GM12875 (cell line): ENCODE results near the gene CDK11A.
"Not testable (repeated sequence)": the region's sequence is repeated elsewhere in the genome, so short reads cannot be mapped to it uniquely, and the experiment has no call there.

Experiments used
- H3K4me3 ChIP-seq: one replicate; pipeline ENCODE4 v1.5.1; 2011; ENCODE audit warnings: low read depth, low read length, control low read depth
- TF ChIP-seq, protein P1 (sequence below): IDR thresholded peaks from 2 replicates; pipeline ENCODE4 v1.5.1; 2011; ENCODE audit warnings: low read depth, mild to moderate bottlenecking, control low read depth, inconsistent platforms, low read length, moderate library complexity, borderline replicate concordance; ENCODE audit not compliant: insufficient read depth

CDK11A gene

GRCh38 chr1:1684031-1684681 lies 40.0 kb downstream of the CDK11A start:
- TF ChIP-seq, protein P1, sequence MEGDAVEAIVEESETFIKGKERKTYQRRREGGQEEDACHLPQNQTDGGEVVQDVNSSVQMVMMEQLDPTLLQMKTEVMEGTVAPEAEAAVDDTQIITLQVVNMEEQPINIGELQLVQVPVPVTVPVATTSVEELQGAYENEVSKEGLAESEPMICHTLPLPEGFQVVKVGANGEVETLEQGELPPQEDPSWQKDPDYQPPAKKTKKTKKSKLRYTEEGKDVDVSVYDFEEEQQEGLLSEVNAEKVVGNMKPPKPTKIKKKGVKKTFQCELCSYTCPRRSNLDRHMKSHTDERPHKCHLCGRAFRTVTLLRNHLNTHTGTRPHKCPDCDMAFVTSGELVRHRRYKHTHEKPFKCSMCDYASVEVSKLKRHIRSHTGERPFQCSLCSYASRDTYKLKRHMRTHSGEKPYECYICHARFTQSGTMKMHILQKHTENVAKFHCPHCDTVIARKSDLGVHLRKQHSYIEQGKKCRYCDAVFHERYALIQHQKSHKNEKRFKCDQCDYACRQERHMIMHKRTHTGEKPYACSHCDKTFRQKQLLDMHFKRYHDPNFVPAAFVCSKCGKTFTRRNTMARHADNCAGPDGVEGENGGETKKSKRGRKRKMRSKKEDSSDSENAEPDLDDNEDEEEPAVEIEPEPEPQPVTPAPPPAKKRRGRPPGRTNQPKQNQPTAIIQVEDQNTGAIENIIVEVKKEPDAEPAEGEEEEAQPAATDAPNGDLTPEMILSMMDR: no peak
- no peak overlapping the region for H3K4me3 ChIP-seq

DNA sequence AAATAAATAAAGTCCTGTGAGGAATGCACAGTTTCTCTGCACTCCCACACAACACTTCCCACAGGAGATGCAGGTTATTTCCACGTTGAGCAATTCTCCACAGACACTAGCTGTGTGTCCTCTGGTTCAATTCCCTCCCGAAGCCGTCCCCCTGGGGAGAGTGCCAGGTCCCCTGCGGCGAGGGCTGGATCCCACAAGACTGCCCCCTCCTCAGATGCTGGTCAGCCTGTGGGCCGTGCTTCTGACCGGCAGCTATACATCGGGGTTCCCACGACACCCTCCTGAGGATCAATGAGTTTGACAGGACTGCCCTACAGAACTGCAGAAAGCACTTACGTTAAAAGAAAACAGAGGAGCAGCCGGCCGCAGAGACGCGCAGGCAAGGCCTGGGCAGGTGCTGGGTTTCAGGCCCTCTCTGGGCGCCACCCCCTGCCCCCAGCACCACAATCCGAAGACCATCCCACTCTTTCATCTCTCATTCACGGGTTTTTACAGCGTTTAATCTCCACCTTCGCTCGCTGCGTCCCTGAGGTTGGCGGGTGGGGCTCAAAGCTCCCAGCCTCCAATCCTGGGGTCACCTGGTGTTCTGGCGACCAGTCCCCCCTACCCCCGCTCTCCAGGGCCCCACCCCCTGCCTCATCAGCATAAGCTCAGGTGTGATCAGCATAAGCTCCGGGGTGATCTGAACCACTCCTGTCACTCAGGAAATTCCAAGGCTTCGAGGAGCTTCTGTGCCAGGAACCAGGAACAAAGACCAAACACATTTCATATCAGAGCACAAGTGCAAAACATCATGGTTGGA lies 40.9 kb downstream of the CDK11A start:
- no peak overlapping the region for H3K4me3 ChIP-seq
- TF ChIP-seq, protein P1: no peak

- no peak overlapping the region for H3K4me3 ChIP-seq
- TF ChIP-seq, protein P1: no peak
These were observed 43.3 kb downstream of the CDK11A start for GRCh38 chr1:1680912-1681273.

DNA sequence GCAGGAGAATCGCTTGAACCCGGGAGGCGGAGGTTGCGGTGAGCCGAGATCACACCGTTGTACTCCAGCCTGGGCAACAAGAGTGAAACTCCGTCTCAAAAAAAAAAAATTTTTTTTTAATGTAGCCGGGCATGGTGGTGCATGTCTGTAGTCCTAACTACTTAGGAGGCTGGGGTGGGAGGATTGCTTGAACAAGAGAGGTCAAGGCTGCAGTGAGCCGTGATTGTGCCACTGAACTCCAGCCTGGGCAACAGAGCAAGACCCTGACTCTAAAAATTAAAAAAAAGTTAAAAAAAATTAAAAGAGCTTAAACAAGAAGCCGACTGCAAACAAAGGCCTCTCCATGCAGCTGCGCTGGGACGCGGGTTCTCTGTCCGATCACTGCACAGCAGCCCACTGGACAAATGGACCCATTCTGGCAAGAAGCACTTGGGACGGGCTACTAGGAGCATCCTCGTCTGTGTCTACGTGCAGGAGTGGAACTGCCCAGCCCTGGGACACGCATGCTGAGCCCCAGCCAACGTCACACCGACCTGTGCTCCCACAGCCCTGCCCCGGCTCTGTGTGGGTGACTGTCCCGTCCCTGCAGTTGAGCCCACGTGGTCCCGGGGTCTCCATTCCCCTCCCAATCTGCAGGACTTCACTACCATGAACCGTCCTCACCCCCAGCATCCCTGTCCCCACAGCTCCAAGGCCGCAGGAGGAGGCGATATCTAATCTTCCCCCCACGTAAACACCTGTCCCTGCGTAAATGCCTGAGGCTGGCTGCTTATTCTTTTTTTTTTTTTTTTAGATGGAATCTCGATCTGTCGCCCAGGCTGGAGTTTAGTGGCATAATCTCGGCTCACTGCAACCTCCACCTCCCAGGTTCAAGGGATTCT lies 43.9 kb downstream of the CDK11A start:
- no peak overlapping the region for H3K4me3 ChIP-seq
- TF ChIP-seq, protein P1: no peak

DNA sequence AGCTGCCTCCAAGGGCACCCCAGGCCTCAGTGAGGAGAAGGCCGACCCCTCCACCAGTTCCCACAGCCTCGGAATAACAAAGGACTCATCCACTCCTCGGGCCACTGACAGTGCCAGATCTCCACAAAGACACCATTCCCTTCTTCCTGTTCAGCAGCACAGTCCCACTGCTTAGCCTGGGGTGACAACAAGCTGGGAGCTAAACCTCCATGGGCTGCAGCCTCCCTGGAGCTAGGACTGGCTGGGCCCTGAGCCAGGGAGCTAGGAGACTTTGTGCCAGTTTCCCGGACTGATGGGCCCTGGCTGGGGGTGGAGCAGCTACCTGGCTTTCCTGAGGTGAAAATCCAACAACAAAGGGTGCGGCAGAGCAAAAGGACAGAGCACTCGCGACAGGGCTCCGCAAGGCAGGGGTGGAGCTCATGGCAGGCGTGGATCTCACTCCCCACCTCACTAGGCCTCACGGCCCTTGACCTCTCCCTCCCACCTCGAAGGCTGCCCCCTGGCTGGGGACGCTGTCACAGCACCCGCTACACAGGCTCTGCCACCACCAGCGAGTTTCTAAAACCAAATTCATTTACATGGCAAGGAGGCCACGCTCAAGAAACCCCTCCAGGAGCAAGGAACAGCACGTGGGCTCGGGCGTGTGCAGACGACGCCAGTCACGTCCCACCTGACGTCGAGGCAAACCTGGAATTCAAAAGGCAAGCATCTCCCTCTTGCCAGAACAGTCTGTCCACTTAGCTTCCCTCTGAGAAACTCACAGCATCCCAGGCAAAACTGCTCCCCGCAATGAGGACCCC lies 45.4 kb downstream of the CDK11A start:
- peak overlapping the region; percentile 2 for H3K4me3 ChIP-seq
- TF ChIP-seq, protein P1: peak; percentile 66

DNA sequence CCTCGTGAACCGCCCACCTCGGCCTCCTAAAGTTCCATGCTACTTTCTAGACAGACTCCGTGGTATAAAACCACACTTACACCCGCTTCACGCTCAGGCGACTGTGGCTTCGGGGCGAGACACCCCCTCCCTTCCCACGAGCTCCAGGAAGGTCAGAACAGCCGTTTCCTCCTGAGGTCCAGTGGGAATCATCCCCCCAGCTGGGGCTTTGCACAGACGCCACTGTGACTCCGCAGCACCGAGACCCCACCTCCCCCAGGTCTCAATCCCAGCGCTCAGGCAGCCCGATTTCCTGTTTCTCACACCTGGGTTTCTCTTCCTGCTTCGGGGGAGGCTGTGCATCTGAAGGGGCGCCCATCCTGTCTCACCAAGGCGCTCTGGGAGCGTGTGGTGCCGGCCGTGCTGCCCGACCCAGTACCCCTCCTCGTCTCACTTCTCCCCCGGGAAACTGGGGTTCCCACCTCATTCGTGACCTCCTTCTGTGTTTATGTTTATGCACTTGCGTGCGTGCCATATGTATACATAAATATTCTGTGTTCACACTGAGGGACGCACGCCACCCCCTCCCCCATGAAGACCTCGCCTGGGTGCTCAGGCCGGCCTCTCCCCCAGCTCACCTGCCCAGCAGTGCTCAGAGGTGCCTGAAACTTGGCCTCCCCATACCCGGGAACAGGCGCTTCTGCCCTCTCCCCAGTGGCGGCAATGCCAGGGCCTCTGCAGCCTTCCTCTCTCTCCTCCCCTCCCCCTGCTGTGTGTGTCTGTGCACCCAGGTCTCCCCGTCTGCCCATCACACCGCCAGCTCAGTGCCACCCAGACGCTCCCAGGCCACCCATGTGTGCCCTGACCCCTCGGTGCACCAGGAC lies 46.2 kb downstream of the CDK11A start:
- TF ChIP-seq, protein P1: no peak
- H3K4me3 ChIP-seq: peak overlapping the region; percentile 36

GRCh38 chr1:1676087-1676486 lies 48.1 kb downstream of the CDK11A start:
- H3K4me3 ChIP-seq: not testable (repeated sequence)

DNA sequence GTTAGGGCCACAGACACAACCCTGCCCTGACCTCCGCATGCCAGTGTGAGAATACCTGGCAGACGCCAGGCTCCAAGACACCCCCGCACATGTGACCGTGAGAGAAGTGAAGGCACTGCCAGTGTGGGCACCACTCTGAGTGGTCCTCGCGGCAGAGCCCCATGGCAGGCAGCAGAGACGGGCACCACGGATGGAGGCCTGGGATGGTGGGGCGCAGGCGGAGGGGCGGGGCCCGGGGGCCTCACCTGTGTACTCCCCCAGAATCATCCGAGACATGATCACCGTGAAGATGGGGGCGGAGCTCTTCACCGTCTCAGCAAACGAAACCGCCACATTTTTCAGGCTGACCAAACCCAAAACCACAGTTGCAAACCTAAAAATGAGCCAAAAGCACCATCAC lies 48.9 kb downstream of the CDK11A start:
- not testable (repeated sequence) for H3K4me3 ChIP-seq

GRCh38 chr1:1674806-1675205 lies 49.4 kb downstream of the CDK11A start:
- not testable (repeated sequence) for H3K4me3 ChIP-seq
